Measurements from ENCODE around the gene PTPRO. TPM values are rescaled to one million over a fixed set of nuclear protein-coding genes. Genes with fewer than 3 reads are reported as not detected.

PTPRO gene
- total and polyA plus RNA-seq, 3 donors from 2014 or later: 1.1 to 1.9 (median 1.6) TPM

GRCh38 chr12:15631007-15631715, 308.9 kb downstream of the PTPRO start:
- TF ChIP-seq CTCF (IDR thresholded peaks at IDR 0.05) (no peak), POLR2A (IDR thresholded peaks at IDR 0.05) (no peak)
- Histone ChIP-seq H3K4me1 (peaks cover 31% of the 10 kb centered on the region), H3K9me3 (no peaks in the 10 kb centered on the region), H3K27ac (peak overlapping the region in 1 of 2 donors; percentile 95), H3K36me3 (ENCODE audit: low read depth, missing control alignments) (no peaks in the 10 kb centered on the region), H3K27me3 (no peaks in the 10 kb centered on the region), H3K4me3 (no peak overlapping the region)
- intact Hi-C loops (cut with DNase I; ENCODE audit: low total_unique reads): no loop called here
- WGBS, 2 donors: 80% methylated on average over 6 of the region's 6 CpGs
- DNase-seq: no peak

GRCh38 chr12:15632708-15633107, 310.4 kb downstream of the PTPRO start:
- peaks cover 31% of the 10 kb centered on the region for H3K4me1 ChIP-seq
- no peak for DNase-seq
- H3K36me3 ChIP-seq (ENCODE audit: low read depth, missing control alignments): no peaks in the 10 kb centered on the region
- H3K4me3 ChIP-seq: no peak overlapping the region
- H3K27me3 ChIP-seq: no peaks in the 10 kb centered on the region
- intact Hi-C loops (cut with DNase I; ENCODE audit: low total_unique reads): no loop called here
- no peak for TF ChIP-seq CTCF (IDR thresholded peaks at IDR 0.05)
- no peak for TF ChIP-seq POLR2A (IDR thresholded peaks at IDR 0.05)
- WGBS, 2 donors: 88 to 90% methylated on average over 4 of the region's 4 CpGs
- H3K9me3 ChIP-seq: no peaks in the 10 kb centered on the region
- H3K27ac ChIP-seq: peak overlapping the region in 1 of 2 donors; percentile 95

- Histone ChIP-seq H3K9me3 (no peaks in the 10 kb centered on the region), H3K27ac (peak overlapping the region in 1 of 2 donors; percentile 95), H3K4me3 (no peak overlapping the region), H3K4me1 (peaks cover 27% of the 10 kb centered on the region), H3K27me3 (no peaks in the 10 kb centered on the region), H3K36me3 (ENCODE audit: low read depth, missing control alignments) (no peaks in the 10 kb centered on the region)
- intact Hi-C loops (cut with DNase I; ENCODE audit: low total_unique reads): no loop called here
- WGBS, 2 donors: 93 to 95% methylated on average over 1 of the region's 1 CpG
- DNase-seq: no peak
- no peak for TF ChIP-seq CTCF (IDR thresholded peaks at IDR 0.05)
- TF ChIP-seq POLR2A (IDR thresholded peaks at IDR 0.05): no peak
Observed at GRCh38 chr12:15633201-15633600, 310.9 kb downstream of the PTPRO start.

- TF ChIP-seq POLR2A (IDR thresholded peaks at IDR 0.05) (no peak), CTCF (IDR thresholded peaks at IDR 0.05) (no peak)
- Histone ChIP-seq H3K4me3 (no peak overlapping the region), H3K36me3 (ENCODE audit: low read depth, missing control alignments) (no peaks in the 10 kb centered on the region), H3K27me3 (no peaks in the 10 kb centered on the region), H3K9me3 (no peaks in the 10 kb centered on the region), H3K27ac (peak overlapping the region; percentile 23 to 95), H3K4me1 (peaks cover 17% of the 10 kb centered on the region)
- DNase-seq: no peak
- intact Hi-C loops (cut with DNase I; ENCODE audit: low total_unique reads): no loop called here
- whole genome bisulfite sequencing, 2 donors: 62 to 64% methylated on average over 4 of the region's 4 CpGs
Observed at GRCh38 chr12:15634010-15634683, 311.8 kb downstream of the PTPRO start.
